Measurements from ENCODE around the gene FCMR.

- TF ChIP-seq, protein P1, sequence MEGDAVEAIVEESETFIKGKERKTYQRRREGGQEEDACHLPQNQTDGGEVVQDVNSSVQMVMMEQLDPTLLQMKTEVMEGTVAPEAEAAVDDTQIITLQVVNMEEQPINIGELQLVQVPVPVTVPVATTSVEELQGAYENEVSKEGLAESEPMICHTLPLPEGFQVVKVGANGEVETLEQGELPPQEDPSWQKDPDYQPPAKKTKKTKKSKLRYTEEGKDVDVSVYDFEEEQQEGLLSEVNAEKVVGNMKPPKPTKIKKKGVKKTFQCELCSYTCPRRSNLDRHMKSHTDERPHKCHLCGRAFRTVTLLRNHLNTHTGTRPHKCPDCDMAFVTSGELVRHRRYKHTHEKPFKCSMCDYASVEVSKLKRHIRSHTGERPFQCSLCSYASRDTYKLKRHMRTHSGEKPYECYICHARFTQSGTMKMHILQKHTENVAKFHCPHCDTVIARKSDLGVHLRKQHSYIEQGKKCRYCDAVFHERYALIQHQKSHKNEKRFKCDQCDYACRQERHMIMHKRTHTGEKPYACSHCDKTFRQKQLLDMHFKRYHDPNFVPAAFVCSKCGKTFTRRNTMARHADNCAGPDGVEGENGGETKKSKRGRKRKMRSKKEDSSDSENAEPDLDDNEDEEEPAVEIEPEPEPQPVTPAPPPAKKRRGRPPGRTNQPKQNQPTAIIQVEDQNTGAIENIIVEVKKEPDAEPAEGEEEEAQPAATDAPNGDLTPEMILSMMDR (IDR thresholded peaks at IDR 0.05), result no peak
- TF ChIP-seq POLR2A (IDR thresholded peaks at IDR 0.05) (no peak), EP300 (IDR thresholded peaks at IDR 0.05) (no peak)
Measured at GRCh38 chr1:206953626-206954025, 31.9 kb upstream of the FCMR start.

All from ovary (tissue), 3 donors.